GM12878 (cell line): Measurements from ENCODE around the gene IFIT1. TPM values are rescaled to one million over a fixed set of nuclear protein-coding genes. Genes with fewer than 3 reads are reported as not detected.

ENCODE experiments used
- ATAC-seq: fragments of 200-7000 bp; cut with Tn5 transposase; 3 replicates; pipeline ENCODE4 v1.9.1; 2020; ENCODE audit warnings: mild to moderate bottlenecking, moderate library complexity
- BruUV-seq: library from RNA; stranded (reverse); fragments of 400-500 nt; replicated peaks from 2 replicates; lab custom pipeline; 2021; lab: Mats Ljungman, UMichigan
- CTCF ChIA-PET: fragments of 300-600 bp; sonication (Branson Sonifier 250); formaldehyde crosslinking; extraction: SDS; loops from one replicate; lab custom pipeline; 2021; ENCODE audit warnings: inconsistent platforms; lab: Yijun Ruan, JAX
- POLR2A ChIA-PET: fragments of 350-600 bp; formaldehyde crosslinking; extraction: SDS; loops from one replicate; lab custom pipeline; 2021; ENCODE audit warnings: inconsistent platforms; lab: Charles Lee
- RAD21 ChIA-PET: fragments of 300-600 bp; sonication (Branson Sonifier 250); formaldehyde crosslinking; loops from one replicate; lab custom pipeline; 2023; ENCODE audit warnings: antibody characterized with exemption; ENCODE audit not compliant: unreplicated experiment; lab: Charles Lee
- SMC1A ChIA-PET: fragments of 300-600 bp; sonication (Branson Sonifier 250); formaldehyde crosslinking; loops from one replicate; lab custom pipeline; 2023; ENCODE audit not compliant: unreplicated experiment, uncharacterized antibody; lab: Charles Lee
- DNase-seq: peaks from one replicate; pipeline ENCODE4 v3.0.0-alpha.2; 2011; ENCODE audit warnings: low read depth, low spot score
- FAIRE-seq: peaks from 3 replicates; lab custom pipeline; 2011; peaks lifted over from hg19 to GRCh38; lab: Jason Lieb, UNC
- H2AFZ ChIP-seq: 2 replicates; pipeline ENCODE4 v1.6.0; 2011; ENCODE audit warnings: low read depth, low read length, control low read depth; ENCODE audit not compliant: control insufficient read depth
- H3K27ac ChIP-seq: 2 replicates; pipeline ENCODE4 v1.5.1; 2011; ENCODE audit warnings: control low read depth; ENCODE audit not compliant: control insufficient read depth, insufficient read depth
- H3K27me3 ChIP-seq, 2 experiments: replicated peaks in 1 of 2; 2 replicates each; pipeline versions ENCODE4 v1.6.0 to v1.6.1; 2011; ENCODE audit warnings: low read length in 1 of 2; ENCODE audit not compliant: control insufficient read depth in 2 of 2, insufficient read depth in 2 of 2
- H3K36me3 ChIP-seq, 2 experiments: 2 replicates each; pipeline ENCODE4 v1.5.1; 2011; ENCODE audit warnings: low read length in 1 of 2; ENCODE audit not compliant: control insufficient read depth in 2 of 2, insufficient read depth in 2 of 2
- H3K4me1 ChIP-seq: 2 replicates; pipeline ENCODE4 v1.6.1; 2011; ENCODE audit warnings: mild to moderate bottlenecking, low read length, moderate library complexity, mixed read lengths; ENCODE audit not compliant: control insufficient read depth, insufficient read depth
- H3K4me2 ChIP-seq: 2 replicates; pipeline ENCODE4 v1.6.0; 2011; ENCODE audit warnings: control low read depth; ENCODE audit not compliant: control insufficient read depth, insufficient read depth
- H3K4me3 ChIP-seq: fragments of 200-600 bp; sonication (generic); 2 replicates; pipeline ENCODE4 v1.5.1; 2016
- H3K79me2 ChIP-seq: 2 replicates; pipeline ENCODE4 v1.6.0; 2011; ENCODE audit warnings: low read length; ENCODE audit not compliant: control insufficient read depth, insufficient read depth
- H3K9ac ChIP-seq: 2 replicates; pipeline ENCODE4 v1.8.0; 2011; ENCODE audit warnings: low read length, control low read depth, mixed read lengths; ENCODE audit not compliant: control insufficient read depth, insufficient read depth
- H3K9me3 ChIP-seq: replicated peaks from 3 replicates; pipeline ENCODE4 v1.5.1; 2011; ENCODE audit warnings: mild to moderate bottlenecking, low read length; ENCODE audit not compliant: control insufficient read depth, insufficient read depth
- H4K20me1 ChIP-seq: 2 replicates; pipeline ENCODE4 v1.6.0; 2011; ENCODE audit not compliant: control insufficient read depth, insufficient read depth
- BCL11A ChIP-seq: IDR thresholded peaks from 2 replicates; pipeline ENCODE4 v1.6.1; 2011; ENCODE audit warnings: low read depth, low read length
- CREM ChIP-seq: IDR thresholded peaks from 2 replicates; pipeline ENCODE4 v1.6.1; 2014; ENCODE audit warnings: antibody characterized with exemption, low read depth
- IKZF1 ChIP-seq: fragments of 450-650 bp; conservative IDR thresholded peaks from 2 replicates; pipeline ENCODE4 v1.6.1; 2017; ENCODE audit warnings: antibody characterized with exemption, mild to moderate bottlenecking
- IRF3 ChIP-seq: fragments of 450-650 bp; IDR thresholded peaks from 2 replicates; pipeline ENCODE4 v1.6.1; 2014; ENCODE audit warnings: mild to moderate bottlenecking
- KAT2A ChIP-seq: conservative IDR thresholded peaks from 2 replicates; pipeline ENCODE4 v1.6.1; 2011; ENCODE audit warnings: low read depth, low read length; ENCODE audit not compliant: control insufficient read depth
- MEF2A ChIP-seq: IDR thresholded peaks from 2 replicates; pipeline ENCODE4 v1.6.1; 2011; ENCODE audit warnings: low read depth, mild to moderate bottlenecking, low read length, moderate library complexity; ENCODE audit not compliant: insufficient read depth
- MTA2 ChIP-seq: fragments of 450-650 bp; IDR thresholded peaks from 2 replicates; pipeline ENCODE4 v1.6.1; 2016; ENCODE audit warnings: low read depth, mild to moderate bottlenecking, moderate library complexity
- ZZZ3 ChIP-seq: IDR thresholded peaks from 2 replicates; pipeline ENCODE4 v1.6.1; 2011; ENCODE audit warnings: low read depth; ENCODE audit not compliant: control insufficient read depth, insufficient read length
- WGBS: methylation state at CpG from one replicate; pipeline ENCODE4 v1.1.6; 2016; ENCODE audit warnings: low lambda C conversion rate; ENCODE audit not compliant: insufficient replicate concordance, insufficient coverage; ENCODE audit errors: missing lambda C conversion rate; 5-methylcytosine and 5-hydroxymethylcytosine counted together
- in situ Hi-C: fragments of 300-500 bp; cut with MboI; formaldehyde crosslinking; loops from 9 replicates; pipeline ENCODE4 v1.14.3; 2018; ENCODE audit warnings: mixed read lengths
- intact Hi-C: fragments of 100-400 bp; cut with micrococcal nuclease; formaldehyde crosslinking; loops from one replicate; pipeline ENCODE4 v1.14.2; 2022; ENCODE audit not compliant: unreplicated experiment
- polyA plus RNA-seq, 11 experiments: library from polyadenylated mRNA; depleted of rRNA in 4 of 11; unstranded in 6 of 11; stranded (reverse) in 5 of 11; fragments of >200 nt; fragmentation: Nextera tagmentation in 4 of 11; fragmentation: Illumina TruSeq in 1 of 11; extraction: Ambion mirVana in 4 of 11; extraction: Trizol in 1 of 11; gene quantifications; 1 replicate in 1 of 11; 2 replicates in 10 of 11; pipeline versions ENCODE4 v1.2.1 to v1.2.3, GENCODE V29; 2011 to 2016; ENCODE audit warnings: inconsistent platforms in 2 of 11, missing spikeins in 2 of 11, low read depth in 1 of 11
- total RNA-seq, 4 experiments: library from RNA; depleted of rRNA in 3 of 4; stranded (reverse); fragments of >200 nt in 3 of 4; fragmentation: Illumina TruSeq in 1 of 4; extraction: Trizol in 1 of 4; gene quantifications; 2 replicates each; pipeline versions ENCODE4 v1.2.1 to v1.2.3, GENCODE V29; 2013 to 2021

Gene IFIT1
- total and polyA plus RNA-seq, 10 of the 15 experiments (the other 5 are each of a cell fraction or from before 2014, with no cell fraction given): 13.9 to 37.2 (median 22.3) TPM

- DNase-seq: no peak
- Histone ChIP-seq H3K4me3 (no peak overlapping the region), H3K9me3 (no peaks in the 10 kb centered on the region), H3K79me2 (no peaks in the 10 kb centered on the region), H3K36me3 (no peaks in the 10 kb centered on the region), H3K4me2 (no peak overlapping the region), H2AFZ (no peak overlapping the region), H3K9ac (no peak overlapping the region), H3K27ac (no peak overlapping the region), H3K27me3 (no peaks in the 10 kb centered on the region), H3K4me1 (peaks cover 35% of the 10 kb centered on the region), H4K20me1 (no peaks in the 10 kb centered on the region)
- POLR2A ChIA-PET: interaction anchor here (1.1 to 1.3 kb wide), 2 partner anchors 12 to 22 kb away, joined by 3 to 4 read pairs; no protein-coding TSS in a partner anchor
- RAD21 ChIA-PET: interaction anchor here (1.6 to 4.1 kb wide), 3 partner anchors 17 to 44 kb away, joined by 3 to 23 read pairs (median 5); no protein-coding TSS in a partner anchor
- WGBS: 97% methylated on average over 4 of the region's 4 CpGs
- no peak for FAIRE-seq
- no peak for TF ChIP-seq CREM
- TF ChIP-seq IKZF1: no peak
- in situ Hi-C loops: no loop called here
- ATAC-seq: no peak
- SMC1A ChIA-PET: interaction anchor here (0.9 to 8.3 kb wide), 5 partner anchors 9 to 91 kb away, joined by 3 to 97 read pairs (median 3); partner anchors contain the start of genes IFIT1 and IFIT5
- CTCF ChIA-PET: interaction anchor here (0.5 to 4.5 kb wide), 7 partner anchors 9 to 414 kb away, joined by 3 to 39 read pairs (median 4); no protein-coding TSS in a partner anchor
- intact Hi-C loops: no loop called here
- BruUV-seq: no TSS peak
Measured at GRCh38 chr10:89346405-89347254, 45.8 kb upstream of the IFIT1 start.

GRCh38 chr10:89347701-89348457 is 44.5 kb upstream of the IFIT1 start:
- CTCF ChIA-PET: interaction anchor here (1.0 to 4.5 kb wide), 3 partner anchors 7 to 21 kb away, joined by 3 to 39 read pairs (median 3); no protein-coding TSS in a partner anchor
- H3K4me2 ChIP-seq: peak overlapping the region; percentile 46
- ATAC-seq: no peak
- intact Hi-C loops (no loop called here), in situ Hi-C loops (no loop called here)
- H3K4me1 ChIP-seq: peaks cover 45% of the 10 kb centered on the region
- POLR2A ChIA-PET: interaction anchor here (1.1 to 1.3 kb wide), 2 partner anchors 11 to 21 kb away, joined by 3 to 4 read pairs; no protein-coding TSS in a partner anchor
- SMC1A ChIA-PET: interaction anchor here (0.7 to 8.3 kb wide), 7 partner anchors 10 to 53 kb away, joined by 3 to 97 read pairs (median 5); partner anchors contain the start of gene IFIT1
- no peaks in the 10 kb centered on the region for H3K36me3 ChIP-seq
- no peak for FAIRE-seq
- 49% methylated on average over 7 of the region's 7 CpGs for WGBS
- RAD21 ChIA-PET: interaction anchor here (1.8 to 4.1 kb wide), 2 partner anchors 16 to 21 kb away, joined by 5 to 23 read pairs; no protein-coding TSS in a partner anchor
- H4K20me1 ChIP-seq: no peaks in the 10 kb centered on the region
- no peak for DNase-seq
- peak overlapping the region; percentile 62 for H3K27ac ChIP-seq
- no peaks in the 10 kb centered on the region for H3K27me3 ChIP-seq
- H3K9ac ChIP-seq: peak overlapping the region; percentile 39; the same call in 1 of the 2 replicates
- no peaks in the 10 kb centered on the region for H3K9me3 ChIP-seq
- H3K4me3 ChIP-seq: no peak overlapping the region
- BruUV-seq: no TSS peak
- H3K79me2 ChIP-seq: no peaks in the 10 kb centered on the region
- peak overlapping the region; percentile 67 for H2AFZ ChIP-seq
- TF ChIP-seq ZZZ3 (no peak), BCL11A (no peak), MEF2A (no peak), MTA2 (peak; percentile 53; the same call in 1 of the 2 replicates), KAT2A (no peak), IRF3 (no peak)
